ENCODE results near the gene EPN1. TPM values are rescaled to one million over a fixed set of nuclear protein-coding genes. Genes with fewer than 3 reads are reported as not detected.
A peak's percentile ranks its signal among the peaks of the same experiment; 100 is the strongest.

EPN1 gene
- total and polyA plus RNA-seq, 9 of the 15 experiments (the other 6 are each of a cell fraction or from before 2014, with no cell fraction given): 0.08 to 138 (median 12.7) TPM

DNA sequence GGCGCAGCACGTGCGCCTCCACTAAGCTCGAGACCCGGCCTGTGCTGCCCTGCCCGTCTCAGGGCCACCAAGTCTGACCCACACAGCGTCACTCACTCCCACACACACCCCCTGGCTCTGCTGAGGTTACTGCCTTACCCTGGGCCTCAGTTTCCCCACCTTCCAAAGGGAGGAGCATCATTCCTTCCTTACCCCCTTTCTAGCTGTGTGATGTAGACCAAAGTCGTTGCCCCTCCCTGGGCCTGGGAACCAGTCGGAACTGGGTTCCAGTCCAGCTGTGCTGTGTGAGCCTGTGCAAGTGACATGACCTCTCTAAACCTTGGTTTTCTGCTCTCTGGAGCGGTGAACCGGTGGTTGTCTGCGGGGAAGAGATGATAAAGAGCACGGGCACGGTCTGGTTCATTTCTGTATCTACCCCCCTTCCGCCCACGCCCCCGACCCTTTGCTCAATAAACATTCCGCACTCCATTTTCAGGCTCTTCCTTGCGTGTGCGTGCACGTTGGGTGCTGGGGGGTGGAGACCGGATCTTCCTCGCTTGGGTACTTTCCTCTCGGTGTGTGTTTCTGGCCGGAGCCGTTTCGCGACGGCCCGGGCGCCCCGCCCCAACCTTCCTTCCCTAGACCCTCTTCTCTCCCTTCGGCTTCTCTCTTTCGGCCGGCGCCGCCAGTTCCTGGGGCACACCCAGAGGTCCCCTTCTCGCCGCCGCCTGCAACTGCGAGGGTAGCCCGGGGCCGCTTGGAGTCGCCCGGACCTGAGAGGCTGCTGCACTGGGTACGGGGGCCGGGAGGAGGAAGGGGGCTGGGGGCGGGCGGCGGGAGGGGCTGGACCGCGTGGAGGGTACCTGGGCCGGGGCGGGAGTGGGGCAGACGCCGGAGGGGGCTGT lies 31.8 kb upstream of the EPN1 start, which contains the start of gene ZNF581 (continued):
- TF ChIP-seq, protein P1, sequence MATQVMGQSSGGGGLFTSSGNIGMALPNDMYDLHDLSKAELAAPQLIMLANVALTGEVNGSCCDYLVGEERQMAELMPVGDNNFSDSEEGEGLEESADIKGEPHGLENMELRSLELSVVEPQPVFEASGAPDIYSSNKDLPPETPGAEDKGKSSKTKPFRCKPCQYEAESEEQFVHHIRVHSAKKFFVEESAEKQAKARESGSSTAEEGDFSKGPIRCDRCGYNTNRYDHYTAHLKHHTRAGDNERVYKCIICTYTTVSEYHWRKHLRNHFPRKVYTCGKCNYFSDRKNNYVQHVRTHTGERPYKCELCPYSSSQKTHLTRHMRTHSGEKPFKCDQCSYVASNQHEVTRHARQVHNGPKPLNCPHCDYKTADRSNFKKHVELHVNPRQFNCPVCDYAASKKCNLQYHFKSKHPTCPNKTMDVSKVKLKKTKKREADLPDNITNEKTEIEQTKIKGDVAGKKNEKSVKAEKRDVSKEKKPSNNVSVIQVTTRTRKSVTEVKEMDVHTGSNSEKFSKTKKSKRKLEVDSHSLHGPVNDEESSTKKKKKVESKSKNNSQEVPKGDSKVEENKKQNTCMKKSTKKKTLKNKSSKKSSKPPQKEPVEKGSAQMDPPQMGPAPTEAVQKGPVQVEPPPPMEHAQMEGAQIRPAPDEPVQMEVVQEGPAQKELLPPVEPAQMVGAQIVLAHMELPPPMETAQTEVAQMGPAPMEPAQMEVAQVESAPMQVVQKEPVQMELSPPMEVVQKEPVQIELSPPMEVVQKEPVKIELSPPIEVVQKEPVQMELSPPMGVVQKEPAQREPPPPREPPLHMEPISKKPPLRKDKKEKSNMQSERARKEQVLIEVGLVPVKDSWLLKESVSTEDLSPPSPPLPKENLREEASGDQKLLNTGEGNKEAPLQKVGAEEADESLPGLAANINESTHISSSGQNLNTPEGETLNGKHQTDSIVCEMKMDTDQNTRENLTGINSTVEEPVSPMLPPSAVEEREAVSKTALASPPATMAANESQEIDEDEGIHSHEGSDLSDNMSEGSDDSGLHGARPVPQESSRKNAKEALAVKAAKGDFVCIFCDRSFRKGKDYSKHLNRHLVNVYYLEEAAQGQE (IDR thresholded peaks at IDR 0.05; ENCODE audit: borderline replicate concordance): no peak; the same call in 1 of the 2 replicates
- TF ChIP-seq, protein P1 (CRISPR knock-in tag; IDR thresholded peaks at IDR 0.05; ENCODE audit: low read depth): no peak
- TF ChIP-seq RHOXF2B (CRISPR knock-in tag; conservative IDR thresholded peaks at IDR 0.05) (0 out of 2 replicates have a peak, but pooled peaks have one; percentile 29), EP400 (IDR thresholded peaks at IDR 0.05) (peak; percentile 86; the same call in 1 of the 2 replicates), FOXA3 (CRISPR knock-in tag; conservative IDR thresholded peaks at IDR 0.05 in 1 of 2, IDR thresholded peaks at IDR 0.05 in 1 of 2) (no peak), ZNF444 (CRISPR knock-in tag; IDR thresholded peaks at IDR 0.05) (no peak), POLR2B (IDR thresholded peaks at IDR 0.05; ENCODE audit: low read depth, partially characterized antibody) (peak; percentile 63), XRCC3 (IDR thresholded peaks at IDR 0.05) (no peak), BRCA1 (IDR thresholded peaks at IDR 0.05) (no peak), BRCA1 (CRISPR knock-in tag; IDR thresholded peaks at IDR 0.05) (no peak), ZNF551 (CRISPR knock-in tag; IDR thresholded peaks at IDR 0.05) (no peak), RNF2 (IDR thresholded peaks at IDR 0.05) (0 out of 2 replicates have a peak, but pooled peaks have one; percentile 41), RBM17 (IDR thresholded peaks at IDR 0.05; ENCODE audit: borderline replicate concordance, low read depth, low read length) (no peak), SMARCA4 (IDR thresholded peaks at IDR 0.05) (no peak)
- TF ChIP-seq, protein P2, sequence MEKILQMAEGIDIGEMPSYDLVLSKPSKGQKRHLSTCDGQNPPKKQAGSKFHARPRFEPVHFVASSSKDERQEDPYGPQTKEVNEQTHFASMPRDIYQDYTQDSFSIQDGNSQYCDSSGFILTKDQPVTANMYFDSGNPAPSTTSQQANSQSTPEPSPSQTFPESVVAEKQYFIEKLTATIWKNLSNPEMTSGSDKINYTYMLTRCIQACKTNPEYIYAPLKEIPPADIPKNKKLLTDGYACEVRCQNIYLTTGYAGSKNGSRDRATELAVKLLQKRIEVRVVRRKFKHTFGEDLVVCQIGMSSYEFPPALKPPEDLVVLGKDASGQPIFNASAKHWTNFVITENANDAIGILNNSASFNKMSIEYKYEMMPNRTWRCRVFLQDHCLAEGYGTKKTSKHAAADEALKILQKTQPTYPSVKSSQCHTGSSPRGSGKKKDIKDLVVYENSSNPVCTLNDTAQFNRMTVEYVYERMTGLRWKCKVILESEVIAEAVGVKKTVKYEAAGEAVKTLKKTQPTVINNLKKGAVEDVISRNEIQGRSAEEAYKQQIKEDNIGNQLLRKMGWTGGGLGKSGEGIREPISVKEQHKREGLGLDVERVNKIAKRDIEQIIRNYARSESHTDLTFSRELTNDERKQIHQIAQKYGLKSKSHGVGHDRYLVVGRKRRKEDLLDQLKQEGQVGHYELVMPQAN (IDR thresholded peaks at IDR 0.05; ENCODE audit: borderline replicate concordance): peak; percentile 66; the same call in 1 of the 2 replicates
- TF ChIP-seq, protein P3, sequence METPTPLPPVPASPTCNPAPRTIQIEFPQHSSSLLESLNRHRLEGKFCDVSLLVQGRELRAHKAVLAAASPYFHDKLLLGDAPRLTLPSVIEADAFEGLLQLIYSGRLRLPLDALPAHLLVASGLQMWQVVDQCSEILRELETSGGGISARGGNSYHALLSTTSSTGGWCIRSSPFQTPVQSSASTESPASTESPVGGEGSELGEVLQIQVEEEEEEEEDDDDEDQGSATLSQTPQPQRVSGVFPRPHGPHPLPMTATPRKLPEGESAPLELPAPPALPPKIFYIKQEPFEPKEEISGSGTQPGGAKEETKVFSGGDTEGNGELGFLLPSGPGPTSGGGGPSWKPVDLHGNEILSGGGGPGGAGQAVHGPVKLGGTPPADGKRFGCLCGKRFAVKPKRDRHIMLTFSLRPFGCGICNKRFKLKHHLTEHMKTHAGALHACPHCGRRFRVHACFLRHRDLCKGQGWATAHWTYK (CRISPR knock-in tag; IDR thresholded peaks at IDR 0.05): peak; percentile 42; the same call in 1 of the 2 replicates
